HL-60 (cell line): ENCODE data around the gene SPATA31D4.

Experiments
- DNase-seq, 2 experiments: peaks; one replicate each; pipeline ENCODE4 v3.0.0-alpha.2; 2010 to 2020; ENCODE audit warnings: low read depth in 1 of 2, low spot score in 1 of 2
- H3K27ac ChIP-seq: fragments of 250-450 bp; sonication (Bioruptor Pico); replicated peaks from 2 replicates; pipeline ENCODE4 v1.5.1; 2020; ENCODE audit warnings: mild to moderate bottlenecking, moderate library complexity
- H3K27me3 ChIP-seq: fragments of 250-450 bp; sonication (Bioruptor Pico); 2 replicates; pipeline ENCODE4 v1.5.1; 2021; ENCODE audit warnings: mild to moderate bottlenecking, moderate library complexity; ENCODE audit not compliant: insufficient read depth, poor library complexity, severe bottlenecking
- H3K4me3 ChIP-seq: replicated peaks from 2 replicates; pipeline ENCODE4 v1.5.1; 2011; ENCODE audit warnings: mild to moderate bottlenecking, control low read depth, low read length; ENCODE audit not compliant: insufficient read depth
- CTCF ChIP-seq: IDR thresholded peaks from one replicate; pipeline ENCODE4 v1.5.1; 2011; ENCODE audit warnings: low read length, control low read depth, inconsistent platforms; ENCODE audit not compliant: insufficient read depth
- GABPA ChIP-seq: IDR thresholded peaks from 2 replicates; pipeline ENCODE4 v1.6.1; 2012; ENCODE audit warnings: low read depth
- POLR2AphosphoS5 ChIP-seq: IDR thresholded peaks from 2 replicates; pipeline ENCODE4 v1.6.1; 2012; ENCODE audit warnings: low read depth
- REST ChIP-seq: IDR thresholded peaks from 2 replicates; pipeline ENCODE4 v1.6.1; 2012; ENCODE audit warnings: low read depth; ENCODE audit not compliant: insufficient replicate concordance
- SPI1 ChIP-seq: IDR thresholded peaks from 2 replicates; pipeline ENCODE4 v1.6.1; 2012; ENCODE audit warnings: low read depth, mild to moderate bottlenecking, borderline replicate concordance

Gene SPATA31D4

GRCh38 chr9:81955625-81956024 is 27.4 kb downstream of the SPATA31D4 start:
- Histone ChIP-seq H3K27me3 (no peaks in the 10 kb centered on the region), H3K27ac (no peak overlapping the region), H3K4me3 (no peak overlapping the region)
- no peak for DNase-seq
- TF ChIP-seq POLR2AphosphoS5: no peak
- TF ChIP-seq SPI1: no peak
- no peak for TF ChIP-seq CTCF
- TF ChIP-seq GABPA: no peak
- no peak for TF ChIP-seq REST

GRCh38 chr9:81964218-81965171 is 36.3 kb downstream of the SPATA31D4 start:
- TF ChIP-seq REST (no peak), CTCF (no peak), POLR2AphosphoS5 (no peak), SPI1 (no peak), GABPA (no peak)
- Histone ChIP-seq H3K27ac (no peak overlapping the region), H3K27me3 (no peaks in the 10 kb centered on the region), H3K4me3 (no peak overlapping the region)
- DNase-seq: no peak

- Histone ChIP-seq H3K27me3 (no peaks in the 10 kb centered on the region), H3K4me3 (no peak overlapping the region), H3K27ac (no peak overlapping the region)
- no peak for DNase-seq
- TF ChIP-seq CTCF: no peak
- TF ChIP-seq GABPA: no peak
- no peak for TF ChIP-seq REST
- no peak for TF ChIP-seq SPI1
- no peak for TF ChIP-seq POLR2AphosphoS5
Observed at GRCh38 chr9:81968026-81968425, 39.8 kb downstream of the SPATA31D4 start.
